NCI-H2196 (cell line): Measurements from ENCODE around the gene STARD6.
"Not testable (repeated sequence)": the region's sequence is repeated elsewhere in the genome, so short reads cannot be mapped to it uniquely, and the experiment has no call there.

ENCODE experiments used
- DNase-seq: peaks from one replicate; lab custom pipeline; 2025; ENCODE audit not compliant: unreplicated experiment; lab: John Stamatoyannopoulos, UW

The STARD6 gene

DNA sequence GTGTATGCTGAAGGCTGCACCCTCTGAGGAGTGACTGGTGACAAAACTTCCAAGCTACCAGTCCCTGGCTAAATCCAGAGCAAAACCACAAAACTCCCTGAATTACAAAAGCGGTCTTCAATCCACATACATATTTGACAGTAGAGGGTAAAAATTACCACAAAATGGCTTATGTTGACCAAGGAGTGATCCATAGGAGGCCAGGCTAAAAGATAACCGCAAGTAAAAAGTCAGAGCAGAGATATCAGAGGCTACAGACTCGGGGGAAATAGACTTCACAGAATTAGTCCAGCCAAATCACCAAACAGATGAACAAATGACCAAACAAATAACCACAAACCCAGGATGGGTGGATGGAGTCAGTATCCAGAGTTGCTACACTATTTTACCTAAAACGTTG, 19.4 kb downstream of the STARD6 start:
- DNase-seq = no peak

DNA sequence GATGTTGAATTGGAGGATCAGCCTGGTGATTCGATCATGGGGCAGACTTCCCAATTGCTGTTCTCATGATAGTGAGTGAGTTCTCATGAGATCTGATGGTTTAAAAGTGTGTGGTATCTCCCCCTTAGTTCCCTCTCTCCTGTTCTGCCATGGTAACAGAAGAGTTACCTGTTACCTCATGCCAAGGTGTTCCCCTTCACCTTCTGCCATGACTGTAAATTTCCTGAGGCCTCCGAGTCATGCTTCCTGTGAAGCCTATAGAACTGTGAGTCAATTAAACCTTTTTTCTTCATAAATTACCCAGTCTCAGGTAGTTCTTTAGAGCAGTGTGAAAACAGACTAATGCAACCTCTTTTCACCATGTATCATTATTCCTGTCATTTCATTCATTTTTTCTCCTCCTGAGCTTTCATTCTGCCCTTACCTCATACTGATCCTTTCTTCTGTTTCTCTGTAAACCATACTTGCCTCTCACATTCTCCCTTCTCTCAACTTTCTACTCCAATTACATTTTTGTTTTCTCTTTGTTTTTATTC, 22.0 kb downstream of the STARD6 start:
- DNase-seq = no peak

DNA sequence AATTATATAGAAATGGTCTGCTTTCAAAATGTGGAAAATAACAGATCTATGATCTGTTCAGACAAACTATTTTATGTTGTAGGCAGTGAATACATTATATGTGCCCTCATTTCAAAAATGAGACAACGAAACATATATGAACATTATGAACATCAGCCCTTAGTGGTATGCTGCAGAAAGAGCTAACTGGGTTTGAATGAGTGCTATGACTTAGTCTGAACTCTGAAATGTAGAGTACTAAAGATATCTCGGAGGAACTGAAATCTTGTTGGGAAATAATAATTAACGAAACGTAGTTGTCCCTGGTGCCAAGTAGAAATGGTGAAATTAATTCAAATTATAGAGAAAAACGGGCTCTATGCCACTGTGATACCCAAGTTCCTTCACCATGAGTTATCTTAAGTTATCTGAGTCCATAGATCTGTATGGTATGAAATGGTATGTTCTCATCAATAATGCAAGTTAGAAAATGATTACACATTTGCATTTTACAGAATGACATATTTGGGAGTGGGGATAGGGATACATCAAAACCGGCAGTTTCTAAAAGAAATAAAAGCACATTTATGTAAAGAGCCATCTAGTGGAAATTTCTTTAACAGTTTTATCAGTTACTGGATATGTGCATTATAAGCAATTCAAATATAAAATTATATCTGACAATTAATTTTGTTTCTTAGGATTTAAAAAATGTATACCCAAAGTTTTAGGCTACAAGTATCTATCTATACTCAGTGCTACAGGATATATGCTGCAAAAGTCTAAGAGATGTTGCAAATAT, 26.7 kb downstream of the STARD6 start:
- no peak for DNase-seq

DNA sequence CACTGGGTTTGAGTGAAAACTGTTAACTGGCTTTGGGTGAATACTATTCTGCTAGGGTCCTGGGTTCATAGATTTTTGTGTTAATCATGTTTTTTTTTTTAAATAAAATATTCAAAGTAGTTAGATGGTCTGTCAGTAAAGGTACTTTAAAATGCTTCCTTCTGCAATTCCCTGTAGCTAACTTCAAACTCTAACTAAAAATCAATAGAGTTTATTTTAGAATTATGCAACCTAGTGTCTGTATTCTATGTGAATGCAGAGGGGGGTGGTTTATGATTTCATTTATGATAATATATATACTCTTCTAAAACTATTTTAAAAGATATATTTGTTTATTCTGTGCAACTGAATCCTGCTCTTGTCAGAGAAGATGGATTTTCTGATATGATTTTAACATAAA, 27.9 kb downstream of the STARD6 start:
- no peak for DNase-seq

DNA sequence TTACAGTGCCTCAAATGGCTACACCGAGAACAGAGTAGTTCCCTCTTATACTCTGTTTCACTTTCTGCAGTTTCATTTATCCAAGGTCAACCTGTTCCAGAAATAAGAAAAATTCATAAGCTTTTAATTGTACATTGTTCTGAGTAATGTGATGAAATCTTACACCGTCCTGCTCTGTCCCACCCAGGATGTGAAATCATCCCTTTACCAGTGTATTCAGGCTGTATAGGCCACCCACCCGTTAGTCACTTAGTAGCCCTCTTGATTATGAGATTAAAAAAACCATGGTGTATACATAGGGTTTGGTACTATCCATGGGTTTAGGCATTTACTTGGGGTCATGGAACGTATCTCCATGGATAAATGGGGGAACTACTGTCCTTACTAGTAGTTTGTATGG, 29.8 kb downstream of the STARD6 start:
- DNase-seq = no peak

DNA sequence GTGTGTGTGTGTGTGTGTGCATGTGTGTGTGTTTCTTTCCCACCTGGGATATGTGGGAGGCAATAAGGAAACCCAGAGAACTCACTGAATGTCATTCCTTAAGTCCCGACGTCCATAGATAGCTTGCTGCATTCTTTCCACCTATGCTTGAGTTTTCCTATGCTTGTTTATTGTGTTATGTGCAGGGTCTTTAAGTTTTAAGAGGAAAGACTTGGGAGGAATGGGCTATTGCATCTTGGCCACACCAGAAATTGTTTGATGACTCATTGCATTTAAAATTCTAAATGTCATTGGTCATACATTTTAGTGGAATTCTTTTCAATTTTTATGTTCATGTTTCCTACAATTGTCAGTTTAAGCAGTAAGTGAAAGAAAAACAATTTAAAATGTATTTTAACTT, 33.7 kb downstream of the STARD6 start:
- no peak for DNase-seq

DNA sequence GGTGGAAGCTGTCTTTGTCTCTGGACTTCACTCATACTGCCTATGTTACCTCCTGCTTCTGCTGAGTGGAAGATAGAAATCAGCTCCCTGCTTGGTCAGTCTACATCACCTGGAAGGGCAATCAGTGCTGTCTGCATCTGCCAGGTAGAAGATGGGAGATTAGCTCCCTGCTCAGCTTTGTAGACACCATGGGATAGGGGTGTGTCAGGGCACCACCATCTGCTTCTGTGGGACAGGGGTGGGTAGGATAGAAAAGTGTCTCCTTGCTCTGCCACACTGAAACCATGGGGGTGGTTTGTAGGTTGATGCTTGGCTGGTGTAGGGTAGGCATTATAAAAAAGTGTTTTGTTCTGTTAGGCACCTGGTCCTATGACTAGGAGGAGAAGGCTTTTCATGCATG, 34.1 kb downstream of the STARD6 start:
- no peak for DNase-seq

DNA sequence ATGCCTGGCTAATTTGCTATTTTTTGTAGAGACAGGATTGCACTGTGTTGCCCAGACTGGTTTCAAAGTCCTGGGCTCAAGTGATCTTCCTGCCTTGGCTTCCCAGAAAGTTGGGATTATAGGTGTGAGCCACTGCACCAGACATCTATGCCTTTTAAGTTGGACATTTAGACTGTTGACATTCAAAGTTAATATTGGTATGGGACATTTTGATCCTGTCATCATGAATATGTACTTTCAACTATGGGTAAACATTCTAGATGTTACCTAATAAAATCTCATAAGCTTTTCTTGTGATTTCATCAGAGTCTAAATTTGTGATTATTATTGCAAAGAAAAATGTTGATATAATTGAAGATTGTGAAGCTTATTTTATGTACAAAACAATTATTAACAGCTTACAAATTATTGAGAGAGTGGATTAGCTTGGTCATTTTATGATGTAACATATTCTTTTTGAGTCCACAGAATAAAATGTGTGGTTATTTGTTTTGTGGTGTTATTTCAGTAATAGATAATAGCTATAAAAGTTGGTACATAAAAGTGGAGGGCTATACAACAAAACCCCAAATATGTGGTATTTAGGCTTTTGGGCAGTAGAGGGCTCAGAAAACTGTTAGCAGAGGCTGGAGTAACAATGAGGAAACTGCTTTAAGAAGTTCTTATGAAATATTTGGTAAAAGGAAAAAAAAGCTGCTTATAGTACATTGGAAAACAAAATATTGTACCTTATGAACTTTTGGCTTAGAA, 41.4 kb downstream of the STARD6 start:
- DNase-seq = no peak

DNA sequence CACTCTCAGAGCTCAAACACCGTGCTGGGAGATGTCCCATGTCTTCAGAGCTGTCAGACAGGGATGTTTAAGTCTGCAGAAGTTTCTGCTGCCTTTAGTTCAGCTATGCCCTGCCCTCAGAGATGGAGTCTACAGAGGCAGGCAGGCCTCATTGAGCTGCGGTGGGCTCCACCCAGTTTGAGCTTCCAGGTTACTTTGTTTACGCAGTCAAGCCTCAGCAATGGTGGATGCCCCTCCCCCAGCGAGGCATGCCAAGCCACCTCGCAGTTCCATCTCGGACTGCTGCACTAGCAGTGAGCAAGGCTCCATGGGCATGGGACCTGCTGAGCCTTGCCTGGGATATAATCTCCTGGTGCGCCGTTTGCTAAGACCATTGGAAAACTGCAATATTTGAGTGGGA, 48.1 kb downstream of the STARD6 start:
- DNase-seq = not testable (repeated sequence)

DNA sequence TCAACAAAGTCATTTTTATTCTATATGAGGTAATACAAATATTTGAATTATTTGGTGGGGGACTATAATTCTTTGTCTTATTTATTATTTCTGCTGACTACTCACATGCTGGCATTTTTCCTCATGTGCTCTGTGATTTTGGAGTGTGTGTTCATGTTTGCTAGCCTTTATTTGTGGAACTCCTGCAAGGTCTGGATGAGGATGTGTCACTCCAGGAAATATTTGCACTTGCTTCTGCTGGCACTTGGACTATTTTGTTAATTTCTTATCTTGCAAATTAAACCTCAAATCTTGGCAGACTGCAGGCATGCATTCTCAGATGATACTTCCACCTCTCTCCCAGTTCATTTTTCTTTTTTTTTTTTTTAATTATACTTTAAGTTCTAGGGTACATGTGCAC, 54.2 kb downstream of the STARD6 start:
- no peak for DNase-seq

DNA sequence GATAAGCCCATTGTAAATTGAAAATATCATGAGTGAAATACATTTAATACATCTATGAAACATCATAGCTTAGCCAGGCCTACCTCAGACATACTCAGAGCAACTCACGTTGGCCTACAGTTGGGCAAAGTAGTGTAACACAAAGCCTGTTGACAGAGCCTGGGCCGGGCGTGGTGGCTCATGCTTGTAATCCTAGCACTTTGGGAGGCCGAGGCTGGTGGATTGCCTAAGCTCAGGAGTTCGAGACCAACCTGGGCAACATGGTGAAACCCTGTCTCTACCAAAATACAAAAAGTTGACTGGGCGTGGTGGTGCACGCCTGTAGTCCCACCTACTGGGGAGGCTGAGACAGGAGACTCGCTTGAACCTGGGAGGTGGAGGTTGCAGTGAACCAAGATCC, 58.7 kb downstream of the STARD6 start:
- DNase-seq = not testable (repeated sequence)

DNA sequence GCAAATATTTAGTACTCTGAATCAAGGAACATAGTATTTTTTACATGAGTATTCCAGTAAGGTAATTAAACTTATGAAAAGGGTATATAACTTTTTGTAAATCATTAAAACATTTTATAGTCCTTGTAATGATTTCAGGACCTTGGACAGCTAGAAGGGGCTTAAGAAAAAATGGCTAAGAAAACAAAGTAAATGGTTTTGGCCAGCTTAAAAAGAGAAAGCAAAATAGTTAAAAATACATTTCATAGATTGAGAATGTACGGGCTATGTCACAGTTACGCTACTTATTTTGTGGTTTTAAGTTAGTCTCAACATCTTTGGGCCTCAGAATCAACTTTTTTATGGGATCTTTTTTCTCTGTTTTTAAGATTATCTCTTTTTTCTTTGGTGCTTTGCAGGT, 61.6 kb downstream of the STARD6 start:
- no peak for DNase-seq

DNA sequence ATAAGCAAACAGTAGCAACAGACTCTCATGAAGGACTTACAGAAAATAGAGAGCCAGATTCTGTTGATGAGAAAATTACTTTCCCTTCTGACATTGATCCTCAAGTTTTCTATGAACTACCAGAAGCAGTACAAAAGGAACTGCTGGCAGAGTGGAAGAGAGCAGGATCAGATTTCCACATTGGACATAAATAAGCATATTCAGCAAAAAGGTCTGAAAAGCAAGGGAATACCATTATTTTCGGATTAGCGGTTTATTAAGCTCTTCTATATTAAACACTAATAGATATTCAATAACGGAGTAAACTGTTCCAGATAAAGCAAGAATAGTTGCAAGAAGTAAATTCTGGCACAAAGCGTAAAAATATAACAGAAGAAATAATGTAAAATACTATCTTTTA, 63.4 kb downstream of the STARD6 start:
- DNase-seq = no peak

DNA sequence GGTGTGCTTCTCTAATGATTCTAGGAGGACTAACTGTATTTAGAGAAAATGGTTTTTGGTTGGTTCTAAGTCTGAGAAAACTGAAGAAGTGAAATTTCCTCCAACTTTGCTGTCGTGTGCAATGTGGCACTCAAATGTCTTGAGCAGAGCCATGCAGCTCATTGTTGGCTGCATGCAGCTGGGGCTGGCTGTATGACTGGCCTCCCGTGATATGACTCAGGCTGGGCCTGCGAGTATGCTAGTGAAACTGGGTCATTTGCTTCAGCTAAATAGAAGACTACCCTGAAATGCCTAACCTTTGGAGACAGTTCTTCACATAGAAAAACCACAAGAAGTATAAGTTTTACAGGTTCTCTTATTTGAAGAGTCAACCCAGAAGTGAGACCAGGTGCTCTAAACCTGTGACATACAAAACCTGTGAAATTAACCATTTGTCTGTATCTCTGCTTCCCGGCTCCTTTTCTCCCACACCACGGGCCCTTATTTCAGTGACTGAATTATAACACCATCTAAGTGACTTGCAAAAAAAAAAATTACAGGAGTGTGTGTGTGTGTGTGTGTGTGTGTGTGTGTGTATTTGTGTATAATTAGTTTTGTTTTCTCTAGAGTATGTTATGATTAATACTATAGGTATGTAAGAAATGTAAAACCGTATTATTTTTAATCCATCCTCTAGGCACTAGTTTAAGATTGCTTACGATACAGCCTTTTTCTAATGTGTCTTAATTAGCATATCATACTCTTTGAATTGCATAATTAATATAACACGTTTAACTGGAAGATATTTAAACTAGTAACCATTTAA, 72.5 kb downstream of the STARD6 start:
- no peak for DNase-seq

DNA sequence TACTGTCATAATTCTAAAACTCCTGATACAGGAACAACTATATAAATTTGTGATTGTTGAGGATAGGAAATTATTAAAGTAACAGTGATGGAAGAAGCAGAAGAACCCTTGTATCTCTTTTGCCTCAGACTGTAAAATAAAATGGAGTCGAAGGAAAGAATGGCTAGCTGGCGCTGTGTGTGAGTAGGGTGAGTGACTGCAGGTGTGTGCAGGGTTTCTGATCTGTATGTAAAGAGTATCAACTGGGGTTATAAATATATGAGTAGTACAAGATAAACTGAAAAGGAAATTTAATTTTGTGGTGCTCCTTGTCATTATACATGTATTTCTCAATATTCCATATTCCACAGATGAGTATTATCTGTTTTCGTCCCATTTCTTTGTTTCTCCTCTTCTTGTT, 73.1 kb downstream of the STARD6 start:
- DNase-seq = no peak

DNA sequence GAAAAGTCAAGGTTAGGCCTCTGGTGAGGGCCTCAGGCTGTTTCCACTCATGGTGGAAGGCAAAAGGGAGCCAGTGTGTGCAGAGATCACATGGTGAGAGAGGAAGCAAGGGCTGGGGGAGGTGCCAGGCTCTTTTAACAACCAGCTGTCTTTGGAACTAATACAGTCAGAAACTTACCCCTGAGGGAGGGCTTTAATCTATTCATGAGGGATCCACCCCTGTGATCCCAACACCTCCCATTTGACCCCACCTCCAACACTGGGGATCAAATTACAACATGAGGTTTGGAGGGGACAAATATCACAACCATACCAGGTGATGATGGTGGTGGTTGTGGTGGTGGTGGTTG, 77.5 kb downstream of the STARD6 start:
- DNase-seq = no peak

DNA sequence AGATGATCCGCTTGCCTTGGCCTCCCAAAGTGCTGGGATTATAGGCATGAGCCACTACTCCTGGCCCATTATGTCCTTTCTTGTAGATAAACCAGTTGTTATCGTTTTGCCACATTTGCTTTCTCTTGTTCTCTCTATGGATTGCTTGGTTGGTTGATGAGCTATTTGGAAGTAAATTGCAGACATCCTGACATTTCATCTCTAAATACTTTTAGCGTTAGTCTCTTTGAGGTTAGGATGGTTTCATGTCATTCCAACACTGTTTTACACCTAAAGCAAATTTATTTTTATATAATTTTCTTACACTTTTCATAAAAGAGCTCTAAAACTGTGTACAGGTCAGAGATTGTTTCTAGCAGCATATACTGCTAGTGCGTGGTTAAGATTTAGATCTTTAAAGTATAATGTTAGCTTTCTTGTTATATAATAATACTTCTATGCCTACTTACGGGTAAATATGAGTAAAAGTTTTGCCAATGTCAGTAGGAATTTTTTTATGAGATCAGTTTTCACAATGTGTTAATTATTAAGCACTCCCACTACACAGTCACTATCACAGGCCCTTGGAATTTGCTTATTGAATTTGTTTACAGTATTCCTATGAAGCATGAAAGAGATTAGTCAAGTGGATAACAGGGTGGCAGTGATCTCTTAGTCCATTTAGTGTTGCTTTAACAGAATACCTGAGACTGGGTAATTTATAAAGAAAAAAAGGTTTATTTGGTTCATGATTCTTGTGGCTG, 78.0 kb downstream of the STARD6 start:
- DNase-seq = no peak

DNA sequence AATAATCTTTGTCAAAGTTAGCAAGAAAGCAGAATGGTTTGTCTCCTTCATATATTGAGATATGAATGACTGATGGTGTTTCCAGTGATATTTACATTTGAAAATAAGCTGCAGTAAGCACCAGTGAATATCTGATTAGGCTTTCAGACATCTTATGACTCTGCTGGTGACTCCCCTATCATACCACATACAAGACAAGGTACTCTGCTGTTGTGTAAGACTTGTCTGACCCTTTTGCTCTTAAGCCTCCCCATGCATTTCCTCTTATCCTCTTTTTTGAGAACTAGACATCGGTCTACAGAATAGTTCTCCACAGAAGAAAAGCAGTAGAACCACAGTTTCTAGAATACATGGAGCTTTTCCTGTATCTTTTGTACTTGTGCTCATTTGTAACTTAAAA, 79.0 kb downstream of the STARD6 start:
- DNase-seq = no peak

DNA sequence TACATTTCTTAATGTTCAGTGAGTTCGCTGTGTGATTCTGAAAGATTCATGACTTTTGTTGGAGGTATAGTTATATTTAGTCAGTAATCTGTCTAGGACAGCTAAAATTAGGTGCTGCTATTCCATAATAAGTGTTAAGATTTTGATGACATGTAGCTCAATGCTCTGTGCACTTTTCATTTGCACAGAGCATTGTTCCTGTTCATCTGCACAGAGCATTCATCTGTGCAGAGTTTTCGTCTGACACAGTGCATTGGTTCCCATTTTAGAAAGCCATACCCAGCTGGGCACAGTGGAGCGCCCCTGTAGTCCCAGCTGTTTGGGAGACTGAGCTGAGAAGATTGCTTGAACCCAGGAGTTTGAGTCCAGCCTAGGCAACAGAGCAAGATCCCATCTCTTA, 79.8 kb downstream of the STARD6 start:
- DNase-seq = no peak
